H1 (cell line): Measurements from ENCODE around the gene CASP5. TPM values are rescaled to one million over a fixed set of nuclear protein-coding genes. Genes with fewer than 3 reads are reported as not detected.
"Not testable (repeated sequence)": the region's sequence is repeated elsewhere in the genome, so short reads cannot be mapped to it uniquely, and the experiment has no call there.

Experiments used
- CTCF ChIA-PET: fragments of 300-600 bp; sonication (Branson Sonifier 250); formaldehyde crosslinking; loops from one replicate; lab custom pipeline; 2021; ENCODE audit not compliant: partially characterized antibody; lab: Charles Lee
- POLR2A ChIA-PET: fragments of 300-600 bp; sonication (Branson Sonifier 250); formaldehyde crosslinking; loops from one replicate; lab custom pipeline; 2021; ENCODE audit warnings: inconsistent platforms; ENCODE audit not compliant: partially characterized antibody; lab: Charles Lee
- DNase-seq, 2 experiments: peaks; one replicate each; pipeline versions ENCODE4 v3.0.0 to v3.0.0-alpha.2; 2010 to 2022; ENCODE audit warnings: low spot score in 2 of 2, low read depth in 1 of 2, mixed read lengths in 1 of 2
- FAIRE-seq: peaks from 2 replicates; lab custom pipeline; 2011; peaks lifted over from hg19 to GRCh38; lab: Jason Lieb, UNC
- H2AFZ ChIP-seq: 2 replicates; pipeline ENCODE4 v1.8.1; 2012; ENCODE audit warnings: low read length, inconsistent platforms
- H2AK5ac ChIP-seq: 2 replicates; pipeline ENCODE4 v1.6.1; 2013; ENCODE audit warnings: low read depth, low read length
- H2BK120ac ChIP-seq: replicated peaks from 2 replicates; pipeline ENCODE3; 2013; ENCODE audit warnings: low read depth, low read length, inconsistent platforms
- H2BK12ac ChIP-seq: 2 replicates; pipeline ENCODE4 v1.6.1; 2013; ENCODE audit warnings: low read depth, low read length
- H2BK15ac ChIP-seq: 2 replicates; pipeline ENCODE4 v1.6.1; 2013; ENCODE audit warnings: low read length
- H2BK20ac ChIP-seq: 2 replicates; pipeline ENCODE4 v1.6.1; 2013; ENCODE audit warnings: low read length
- H2BK5ac ChIP-seq: 2 replicates; pipeline ENCODE4 v1.6.1; 2013; ENCODE audit warnings: low read depth, low read length
- H3K14ac ChIP-seq: 2 replicates; pipeline ENCODE4 v1.6.1; 2013; ENCODE audit warnings: inconsistent platforms; ENCODE audit not compliant: insufficient read length
- H3K18ac ChIP-seq: 2 replicates; pipeline ENCODE4 v1.6.1; 2013; ENCODE audit warnings: low read length; ENCODE audit errors: extremely low read depth
- H3K23ac ChIP-seq: 2 replicates; pipeline ENCODE4 v1.6.1; 2013; ENCODE audit warnings: inconsistent platforms; ENCODE audit not compliant: insufficient read length
- H3K23me2 ChIP-seq: 2 replicates; pipeline ENCODE4 v1.6.1; 2013; ENCODE audit warnings: low read depth, low read length
- H3K27ac ChIP-seq: 2 replicates; pipeline ENCODE4 v1.6.1; 2011; ENCODE audit warnings: low read depth, low read length, inconsistent platforms
- H3K27me3 ChIP-seq, 4 experiments: replicated peaks in 1 of 4; 1 replicate in 1 of 4; 2 replicates in 3 of 4; pipeline versions ENCODE4 v1.6.1 to v1.8.1; 2011 to 2013; ENCODE audit warnings: low read length in 3 of 4, mild to moderate bottlenecking in 3 of 4, inconsistent platforms in 2 of 4, mixed read lengths in 2 of 4, moderate library complexity in 1 of 4; ENCODE audit not compliant: control insufficient read depth in 3 of 4, insufficient read depth in 3 of 4; ENCODE audit errors: extremely low read depth in 1 of 4
- H3K36me3 ChIP-seq, 4 experiments: 2 replicates each; pipeline versions ENCODE4 v1.6.1 to v1.8.1; 2011 to 2013; ENCODE audit warnings: mild to moderate bottlenecking in 4 of 4, low read length in 3 of 4, moderate library complexity in 2 of 4, control low read depth in 1 of 4, inconsistent platforms in 1 of 4; ENCODE audit not compliant: insufficient read depth in 4 of 4, control insufficient read depth in 2 of 4
- H3K4ac ChIP-seq: replicated peaks from 2 replicates; pipeline ENCODE3; 2013; ENCODE audit warnings: low read length, low read depth, mixed read lengths, inconsistent platforms; ENCODE audit not compliant: insufficient read length
- H3K4me1 ChIP-seq, 4 experiments: replicated peaks in 1 of 4; 1 replicate in 1 of 4; 2 replicates in 3 of 4; pipeline versions ENCODE4 v1.6.1 to v1.8.1; 2011 to 2013; ENCODE audit warnings: low read length in 3 of 4, inconsistent platforms in 2 of 4, mixed read lengths in 1 of 4; ENCODE audit not compliant: insufficient read depth in 4 of 4, control insufficient read depth in 3 of 4
- H3K4me2 ChIP-seq, 2 experiments: 2 replicates each; pipeline versions ENCODE4 v1.6.1 to v1.8.1; 2011 to 2013; ENCODE audit warnings: low read depth in 2 of 2, low read length in 2 of 2, control low read depth in 1 of 2, inconsistent platforms in 1 of 2, mild to moderate bottlenecking in 1 of 2; ENCODE audit not compliant: insufficient read depth in 1 of 2
- H3K4me3 ChIP-seq, 4 experiments: fragments of 200-600, 300-600 bp in 1 of 4; sonication (generic), shearing (Covaris generic), sonication (Bioruptor Twin) in 1 of 4; 2 replicates each; pipeline versions ENCODE4 v1.5.1 to v1.8.1; 2011 to 2016; ENCODE audit warnings: low read length in 4 of 4, low read depth in 3 of 4, control low read depth in 2 of 4, inconsistent platforms in 2 of 4, mild to moderate bottlenecking in 2 of 4, mixed read lengths in 1 of 4, moderate library complexity in 1 of 4; ENCODE audit not compliant: insufficient read depth in 2 of 4; ENCODE audit errors: extremely low read depth in 1 of 4
- H3K56ac ChIP-seq: replicated peaks from 2 replicates; pipeline ENCODE3; 2013; ENCODE audit warnings: low read depth, mild to moderate bottlenecking, mixed read lengths, low read length, inconsistent platforms; ENCODE audit not compliant: insufficient read length
- H3K79me1 ChIP-seq: 2 replicates; pipeline ENCODE4 v1.6.1; 2013; ENCODE audit warnings: low read depth, low read length, control low read depth
- H3K79me2 ChIP-seq, 2 experiments: 2 replicates each; pipeline versions ENCODE4 v1.6.1 to v1.8.1; 2012 to 2013; ENCODE audit warnings: low read length in 2 of 2, mild to moderate bottlenecking in 2 of 2, inconsistent platforms in 1 of 2; ENCODE audit not compliant: insufficient read depth in 2 of 2, control insufficient read depth in 1 of 2
- H3K9ac ChIP-seq, 4 experiments: replicated peaks in 1 of 4; 1 replicate in 1 of 4; 2 replicates in 3 of 4; pipeline versions ENCODE4 v1.6.1 to v1.8.1; 2011 to 2013; ENCODE audit warnings: low read depth in 3 of 4, low read length in 3 of 4, control low read depth in 2 of 4, mild to moderate bottlenecking in 2 of 4, moderate library complexity in 2 of 4, inconsistent platforms in 1 of 4; ENCODE audit errors: extremely low read depth in 1 of 4
- H3K9me3 ChIP-seq, 2 experiments: 2 replicates each; pipeline versions ENCODE4 v1.6.1 to v1.8.1; 2012 to 2013; ENCODE audit warnings: mild to moderate bottlenecking in 2 of 2, moderate library complexity in 2 of 2, control low read depth in 1 of 2, inconsistent platforms in 1 of 2, low read depth in 1 of 2, low read length in 1 of 2, mixed read lengths in 1 of 2; ENCODE audit not compliant: insufficient read depth in 2 of 2
- H4K20me1 ChIP-seq, 2 experiments: replicated peaks in 1 of 2; 2 replicates each; pipeline versions ENCODE3 to v1.8.1; 2011 to 2013; ENCODE audit warnings: inconsistent platforms in 2 of 2, low read length in 2 of 2, mild to moderate bottlenecking in 1 of 2; ENCODE audit not compliant: insufficient read depth in 2 of 2, control insufficient read depth in 1 of 2
- H4K5ac ChIP-seq: 2 replicates; pipeline ENCODE4 v1.6.1; 2013; ENCODE audit warnings: low read length, low read depth, mixed read lengths, inconsistent platforms; ENCODE audit not compliant: insufficient read length
- H4K8ac ChIP-seq: 2 replicates; pipeline ENCODE4 v1.8.0; 2013; ENCODE audit warnings: mild to moderate bottlenecking, moderate library complexity, low read length, inconsistent platforms; ENCODE audit not compliant: insufficient read depth; ENCODE audit errors: extremely low read depth
- H4K91ac ChIP-seq: replicated peaks from 2 replicates; pipeline ENCODE3; 2013; ENCODE audit warnings: low read length, mixed read lengths, inconsistent platforms; ENCODE audit not compliant: insufficient read length
- WGBS, 2 experiments: shearing (Covaris generic) in 1 of 2; methylation state at CpG; one replicate each; pipeline versions ENCODE4 v1.1.6 to v1.1.7; 2013 to 2015; ENCODE audit warnings: low lambda C conversion rate in 2 of 2, mixed read lengths in 2 of 2, inconsistent platforms in 1 of 2, low coverage in 1 of 2, missing lambda C conversion rate in 1 of 2; ENCODE audit not compliant: insufficient replicate concordance in 2 of 2, insufficient coverage in 1 of 2, insufficient read length in 1 of 2; ENCODE audit errors: extremely low coverage in 1 of 2, missing lambda C conversion rate in 1 of 2; 5-methylcytosine and 5-hydroxymethylcytosine counted together
- polyA plus RNA-seq, 7 experiments: library from polyadenylated mRNA; depleted of rRNA in 3 of 7; stranded (reverse) in 5 of 7; unstranded in 2 of 7; fragments of >200 nt in 5 of 7; fragments of 200-250 nt in 2 of 7; gene quantifications; 1 replicate in 5 of 7; 2 replicates in 1 of 7; 4 replicates in 1 of 7; pipeline versions ENCODE4 v1.2.1 to v1.2.3, GENCODE V29; 2011 to 2013; ENCODE audit warnings: missing spikeins in 2 of 7, mixed read lengths in 2 of 7
- total RNA-seq: library from RNA; stranded (reverse); fragmentation: NEBNext Ultra II Directional; extraction: Animal tissue kit (Norgen Biotek cat#: 25700); gene quantifications from 2 replicates; pipeline ENCODE4 v1.2.1, GENCODE V29; 2021

CASP5 gene
- total and polyA plus RNA-seq, 2 of the 8 experiments (the other 6 are each of a cell fraction or from before 2014, with no cell fraction given), result not detected

- POLR2A ChIA-PET, H3K18ac ChIP-seq, H2BK5ac ChIP-seq, H3K23me2 ChIP-seq, H4K8ac ChIP-seq, H3K79me2 ChIP-seq, H4K91ac ChIP-seq, H3K4me2 ChIP-seq, H3K4me3 ChIP-seq, H3K4me1 ChIP-seq, H3K36me3 ChIP-seq, CTCF ChIA-PET, H3K4ac ChIP-seq, H3K14ac ChIP-seq, H3K23ac ChIP-seq, H2BK20ac ChIP-seq, H4K5ac ChIP-seq, H2AFZ ChIP-seq, H2AK5ac ChIP-seq, H3K9me3 ChIP-seq, H3K9ac ChIP-seq, H3K27me3 ChIP-seq, H3K79me1 ChIP-seq, DNase-seq, H3K27ac ChIP-seq, H2BK15ac ChIP-seq, H2BK120ac ChIP-seq, H4K20me1 ChIP-seq, H3K56ac ChIP-seq, H2BK12ac ChIP-seq: not testable (repeated sequence)
- peak; percentile 39 for FAIRE-seq
- 77% methylated on average over 9 of the region's 9 CpGs; no CpG with 5 or more reads in 1 of the 2 experiments for WGBS, 2 experiments
These were observed 40.4 kb upstream of the CASP5 start for GRCh38 chr11:105063245-105063941.
